AG09319 (cell line): ENCODE measurements around the gene COL21A1.

Experiments
- DNase-seq: peaks from one replicate; pipeline ENCODE4 v3.0.0-alpha.2; 2010; ENCODE audit warnings: low read depth; ENCODE audit errors: extremely low read depth
- CTCF ChIP-seq: IDR thresholded peaks from 2 replicates; pipeline ENCODE4 v1.5.1; 2011; ENCODE audit warnings: low read depth, mild to moderate bottlenecking, inconsistent platforms, low read length, moderate library complexity

COL21A1 gene

GRCh38 chr6:56246881-56247653 is at the start of gene COL21A1:
COL21A1 (minus strand) TSS chr6:56247580; CDS start chr6:56182618, 64,962 bp downstream.
- TF ChIP-seq CTCF = peak; percentile 45
- DNase-seq = no peak

DNA sequence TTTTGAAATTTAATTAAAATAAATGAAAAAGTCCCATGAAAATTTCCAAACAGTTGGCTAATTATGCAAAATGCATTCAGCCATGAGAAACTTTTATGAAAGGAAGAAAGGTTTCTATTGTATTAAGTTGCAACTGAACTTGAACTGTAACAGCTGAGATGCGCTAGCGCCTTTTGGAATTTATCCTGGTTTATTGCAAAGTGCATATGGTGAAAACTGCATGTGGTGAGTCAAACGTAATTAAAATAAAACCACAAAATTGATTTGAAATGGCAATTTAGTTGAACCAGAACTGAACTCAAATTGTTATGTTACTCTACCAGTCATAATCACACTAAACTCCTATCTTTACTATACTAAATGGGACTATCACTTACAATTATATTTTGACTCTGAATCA is 46.4 kb upstream of the COL21A1 start:
- peak; percentile 53 for DNase-seq
- TF ChIP-seq CTCF = no peak

- DNase-seq = peak; percentile 36
- TF ChIP-seq CTCF = peak; percentile 56
These were observed 45.3 kb upstream of the COL21A1 start for GRCh38 chr6:56292505-56293181.

DNA sequence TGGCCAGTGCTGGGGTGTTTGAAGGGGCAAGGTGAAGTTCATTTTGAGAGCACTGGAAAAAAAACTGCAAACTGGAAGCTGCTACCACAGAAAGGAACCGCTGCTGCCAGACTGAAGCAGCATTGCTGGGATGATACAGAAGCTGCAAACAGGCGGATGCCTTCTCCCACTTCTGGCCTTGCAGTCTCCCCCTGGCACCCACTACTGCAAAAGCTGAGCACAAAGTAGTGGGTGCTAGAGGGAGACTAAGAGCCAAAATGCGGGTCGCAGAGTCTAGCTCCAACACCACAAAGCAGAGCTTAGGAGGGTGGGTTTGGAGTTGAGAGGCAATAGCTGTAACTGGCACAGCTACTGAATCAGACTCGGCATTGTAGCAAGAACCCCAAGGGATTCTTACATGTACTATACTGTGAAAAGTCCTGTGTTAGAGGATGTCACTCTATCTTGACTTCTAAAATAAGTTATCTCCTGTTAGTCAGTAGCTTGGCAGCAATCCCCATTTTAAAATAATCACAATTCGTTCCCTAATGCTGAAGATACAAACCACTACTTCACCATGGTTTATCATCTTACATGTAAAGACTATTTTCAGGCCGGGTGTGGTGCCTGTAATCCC is 44.0 kb upstream of the COL21A1 start:
- no peak for TF ChIP-seq CTCF
- no peak for DNase-seq

GRCh38 chr6:56289721-56290120 is 42.3 kb upstream of the COL21A1 start:
- no peak for DNase-seq
- no peak for TF ChIP-seq CTCF

DNA sequence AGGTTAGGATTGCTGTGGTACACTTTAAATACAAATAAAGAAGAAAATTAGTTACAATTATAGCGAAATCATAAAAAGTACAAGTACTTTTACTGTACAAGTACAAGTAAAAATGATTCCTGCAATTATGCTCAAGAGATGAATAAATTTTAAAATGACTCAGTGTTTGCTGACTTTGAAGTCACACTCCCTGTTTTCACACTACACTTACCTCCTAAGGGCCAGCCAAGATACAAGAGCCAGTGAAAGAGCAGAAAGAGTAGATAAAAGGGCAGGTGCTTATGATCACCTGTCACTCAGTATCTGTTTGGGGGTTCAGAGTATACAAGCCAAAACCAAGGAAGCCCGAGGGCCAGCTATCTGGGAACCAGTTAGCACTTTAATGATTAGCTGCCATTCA is 41.0 kb upstream of the COL21A1 start:
- TF ChIP-seq CTCF = no peak
- no peak for DNase-seq

- no peak for DNase-seq
- no peak for TF ChIP-seq CTCF
These were observed 35.0 kb upstream of the COL21A1 start for GRCh38 chr6:56282391-56282790.
